HG02884 (cell line): ENCODE data around the gene GAPVD1.
"Not testable (repeated sequence)": the region's sequence is repeated elsewhere in the genome, so short reads cannot be mapped to it uniquely, and the experiment has no call there.

ENCODE experiments used
- ATAC-seq: cut with Tn5 transposase; IDR thresholded peaks from one replicate; pipeline ENCODE4 v1.9.1; 2021; ENCODE audit warnings: mild to moderate bottlenecking, moderate library complexity; ENCODE audit not compliant: unreplicated experiment

Gene GAPVD1

DNA sequence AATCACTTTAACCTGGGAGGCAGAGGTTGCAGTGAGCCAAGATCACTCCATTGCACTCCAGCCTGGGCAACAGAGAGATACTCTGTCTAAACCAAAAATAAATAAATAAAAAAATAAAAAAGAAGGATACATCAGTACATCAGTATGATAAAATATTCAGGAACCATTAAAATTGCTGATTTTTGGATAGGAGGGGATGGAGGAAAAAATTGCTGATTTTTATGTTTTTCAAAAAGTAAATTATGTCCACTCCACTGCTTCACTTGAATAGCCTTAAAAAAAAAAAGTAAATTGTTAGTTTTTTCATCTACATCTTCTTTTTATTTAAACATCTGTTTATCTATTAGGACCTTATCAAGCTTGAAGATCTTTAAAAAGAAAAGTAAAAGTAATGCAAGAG is 7.4 kb upstream of the GAPVD1 start:
- ATAC-seq = no peak

DNA sequence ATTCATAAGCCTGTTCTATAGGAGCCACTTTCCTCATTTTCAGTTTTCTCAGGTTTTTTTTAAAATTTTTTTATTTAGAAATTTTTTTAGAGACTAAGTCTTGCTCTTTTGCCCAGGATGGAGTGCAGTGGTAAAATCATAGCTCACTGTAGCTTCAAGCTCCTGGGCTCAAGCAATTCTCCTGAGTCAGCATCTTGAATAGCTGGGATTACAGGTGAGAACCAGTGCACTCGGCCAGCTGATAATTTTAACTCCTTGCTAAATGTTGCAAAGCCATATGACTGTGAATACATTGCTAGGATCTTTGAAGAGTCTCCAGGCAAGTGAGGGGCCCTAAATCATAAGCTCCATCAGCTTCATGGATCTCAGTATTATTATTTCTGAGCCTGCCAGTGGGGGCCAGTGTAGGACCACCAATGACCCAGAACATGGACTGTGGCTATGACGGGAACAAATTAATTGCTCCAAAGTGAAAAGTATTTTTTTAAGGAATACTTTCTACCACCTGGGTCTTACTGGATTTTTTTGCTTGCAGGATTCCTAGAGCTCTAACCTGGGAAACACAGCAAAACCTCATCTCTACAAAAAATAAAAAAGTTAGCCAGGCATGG is 5.7 kb upstream of the GAPVD1 start:
- no peak for ATAC-seq

DNA sequence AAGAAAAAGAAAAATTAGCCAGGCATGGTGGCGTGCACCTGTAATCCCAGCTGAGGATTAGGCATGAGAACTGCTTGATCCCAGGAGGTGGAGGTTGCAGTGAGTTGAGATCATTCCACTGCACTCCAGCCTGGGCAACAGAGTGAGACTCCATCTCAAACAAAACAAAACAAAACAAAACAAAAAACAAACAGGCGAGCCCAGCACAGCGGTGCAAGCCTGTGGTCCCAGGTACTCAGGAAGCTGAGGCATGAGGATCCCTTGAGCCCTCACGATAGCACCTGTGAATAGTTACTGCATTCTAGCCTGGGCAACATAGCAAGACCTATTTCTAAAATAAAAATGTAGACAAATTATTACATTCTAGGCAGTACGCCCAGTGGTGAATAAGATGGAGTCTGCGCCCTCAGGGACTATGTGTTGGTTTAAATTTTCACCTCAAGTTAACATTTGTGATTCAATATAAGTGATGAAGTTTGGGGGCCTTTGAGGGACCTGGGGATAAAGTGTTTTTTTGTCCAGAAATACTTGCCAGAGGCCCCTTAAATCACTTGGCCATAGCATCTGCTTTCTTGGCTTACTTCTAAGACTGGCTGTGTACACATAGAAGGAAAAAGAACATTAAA is 3.4 kb upstream of the GAPVD1 start:
- ATAC-seq = no peak

DNA sequence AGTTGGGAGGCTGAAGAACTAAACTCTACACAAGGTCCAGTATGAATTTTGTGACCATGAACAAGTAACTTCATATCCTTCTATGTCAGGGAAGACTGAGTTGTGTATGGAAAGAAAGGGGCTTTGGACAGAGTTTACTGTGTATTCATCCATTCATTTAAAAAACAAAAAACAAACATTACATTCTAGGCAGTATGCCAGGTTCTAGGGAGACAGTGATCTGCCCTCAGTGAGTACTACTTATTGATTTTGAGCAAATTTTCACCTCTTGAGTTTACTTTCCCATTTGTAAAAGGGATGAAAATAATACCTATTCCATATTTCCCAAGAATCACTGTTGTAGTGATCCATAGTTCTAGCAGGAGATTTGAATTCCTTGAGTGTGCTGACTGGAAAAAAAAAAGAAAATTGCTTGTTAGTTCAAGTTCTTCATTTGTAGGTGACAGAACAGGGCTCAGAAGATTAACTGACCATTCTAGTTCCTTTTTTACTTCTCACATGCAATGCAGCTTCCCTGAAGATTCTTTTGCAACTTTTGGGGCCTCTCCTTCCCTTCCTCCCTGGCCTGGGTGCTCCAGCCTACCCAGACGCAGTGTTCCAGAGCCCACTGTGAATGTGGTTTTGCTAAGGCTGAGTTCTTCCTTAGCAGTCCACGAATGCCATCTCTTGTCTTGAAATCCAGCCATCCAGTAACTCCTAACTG is 2.6 kb upstream of the GAPVD1 start:
- ATAC-seq = no peak

DNA sequence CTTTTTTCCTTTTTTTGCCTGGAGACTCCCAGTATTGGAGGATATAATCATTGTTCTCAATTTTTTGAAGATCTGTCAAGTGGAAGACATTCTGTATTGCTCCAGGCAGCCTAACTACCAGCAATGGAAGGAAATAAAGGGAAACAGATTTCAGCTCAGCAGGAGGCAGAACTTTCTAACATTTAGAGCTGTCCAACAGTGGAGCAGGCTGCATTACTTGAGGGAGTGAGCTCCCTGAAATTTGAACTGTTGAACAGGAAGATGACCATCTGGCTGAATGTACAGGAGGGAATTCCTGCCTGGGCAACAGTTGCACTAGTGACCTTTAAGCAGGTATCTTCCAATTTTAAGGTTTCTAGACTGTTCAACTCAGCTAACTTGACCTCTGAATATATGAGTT is 1.1 kb upstream of the GAPVD1 start:
- no peak for ATAC-seq

DNA sequence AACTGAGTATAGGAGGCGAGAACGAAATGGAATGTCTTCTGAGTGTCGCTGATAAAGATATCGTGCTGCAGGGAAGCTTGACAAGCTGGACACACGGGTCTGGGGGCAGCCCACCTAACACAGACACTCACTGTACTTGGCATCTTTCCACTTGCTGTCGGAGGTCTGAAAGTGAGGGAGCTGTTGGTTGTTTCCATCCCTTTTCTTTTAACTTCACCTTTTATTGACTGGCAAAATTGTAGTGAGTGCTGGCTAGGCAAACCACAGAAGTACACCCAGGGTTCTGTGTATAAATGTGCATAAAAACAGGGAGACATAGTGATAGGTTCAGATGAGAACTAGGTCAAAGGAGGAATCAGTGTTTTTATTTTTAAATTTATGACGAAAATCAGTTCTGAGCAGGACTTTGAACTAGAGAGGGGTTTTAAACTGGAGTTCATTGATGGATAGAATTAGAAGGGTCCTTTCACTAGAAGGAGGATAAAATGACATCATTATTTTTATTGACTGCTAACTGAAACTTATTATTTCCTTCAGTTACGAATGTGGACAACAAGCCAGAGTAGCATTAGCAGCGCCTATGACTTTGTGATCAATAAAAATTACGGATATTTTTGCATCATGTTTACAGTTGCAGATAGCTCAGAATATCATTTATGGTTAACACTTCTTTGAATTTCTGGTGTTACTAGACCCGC is 817 bp downstream of the GAPVD1 start:
- ATAC-seq = no peak

DNA sequence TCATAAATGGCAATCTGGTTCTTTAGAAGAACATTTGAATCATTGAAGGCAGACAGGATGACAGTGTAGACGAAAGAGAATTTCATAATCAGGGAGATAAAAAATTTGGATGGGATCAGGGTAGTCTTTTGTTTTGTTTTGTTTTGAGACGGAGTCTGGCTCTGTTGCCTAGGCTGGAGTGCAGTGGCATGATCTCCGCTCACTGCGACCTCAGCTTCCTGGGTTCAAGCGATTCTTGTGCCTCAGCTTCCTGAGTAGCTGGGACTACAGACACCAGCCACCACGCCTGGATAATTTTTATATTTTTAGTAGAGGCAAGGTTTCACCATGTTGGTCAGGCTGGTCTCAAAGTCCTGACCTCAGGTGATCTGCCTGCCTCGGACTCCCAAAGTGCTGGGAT is 2.4 kb downstream of the GAPVD1 start:
- ATAC-seq = not testable (repeated sequence)

DNA sequence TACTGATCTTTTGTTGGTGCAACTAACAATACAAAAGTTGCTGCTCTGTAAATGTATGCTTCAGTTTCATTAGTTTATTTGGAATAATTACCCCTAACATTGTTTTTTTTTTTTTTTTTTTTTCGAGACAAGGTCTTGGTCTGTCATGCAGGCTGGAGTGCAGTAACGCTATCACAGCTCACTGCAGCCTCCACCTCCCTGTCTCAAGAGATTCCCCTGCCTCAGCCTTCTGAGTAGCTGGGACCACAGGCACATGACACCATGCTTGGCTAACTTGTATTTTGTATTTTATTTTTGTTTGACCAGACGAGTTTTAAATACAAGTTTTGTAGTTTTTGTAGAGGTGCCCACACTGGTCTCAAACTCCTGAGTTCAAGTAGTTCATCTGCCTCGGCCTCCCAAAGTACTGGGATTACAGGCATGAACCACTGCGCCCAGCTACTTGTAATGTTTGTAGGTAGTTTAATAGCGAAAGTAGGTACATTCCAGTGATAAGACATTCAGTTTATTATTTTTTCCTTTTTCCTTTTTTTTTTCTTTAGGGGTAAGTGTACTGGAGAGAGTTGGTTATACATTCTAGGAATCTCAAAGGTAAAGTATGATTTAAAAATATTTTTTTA is 6.9 kb downstream of the GAPVD1 start:
- no peak for ATAC-seq

DNA sequence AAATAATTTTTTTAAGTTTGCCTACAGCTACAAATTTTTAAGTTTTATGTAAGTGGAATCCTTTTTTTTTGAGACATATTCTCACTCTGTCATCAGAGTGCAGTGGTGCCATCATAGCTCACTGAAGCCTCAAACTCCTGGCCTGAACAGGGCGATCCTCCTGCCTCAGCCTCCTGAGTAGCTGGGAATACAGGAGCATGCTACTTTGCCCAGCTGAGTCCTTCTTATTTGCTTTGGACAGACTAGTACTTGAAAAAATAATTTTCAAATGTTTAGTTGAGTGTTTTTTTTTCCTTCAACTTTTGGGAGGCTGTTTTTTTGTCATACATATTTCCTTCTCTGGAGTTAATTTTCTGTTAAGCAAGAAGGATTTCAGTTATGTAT is 7.4 kb downstream of the GAPVD1 start:
- no peak for ATAC-seq

DNA sequence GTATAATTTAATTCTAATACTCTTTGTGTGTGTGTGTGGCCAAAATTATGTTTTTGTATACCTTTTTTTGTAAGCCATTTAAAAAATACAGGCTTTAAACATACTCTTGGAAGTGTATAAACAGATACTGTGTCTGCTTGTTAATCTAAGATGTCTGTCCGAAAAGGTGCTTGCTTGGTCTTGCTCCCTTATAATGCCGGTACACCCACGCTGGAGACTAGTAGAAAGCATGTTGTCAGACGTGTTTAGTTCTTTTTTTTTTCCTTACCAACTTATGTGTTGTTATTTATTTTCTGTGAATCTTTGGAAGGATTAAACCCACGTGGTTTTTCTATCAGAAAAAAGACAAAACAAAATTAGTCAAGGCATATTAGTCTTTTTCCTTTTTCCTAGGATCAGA is 9.5 kb downstream of the GAPVD1 start:
- no peak for ATAC-seq

DNA sequence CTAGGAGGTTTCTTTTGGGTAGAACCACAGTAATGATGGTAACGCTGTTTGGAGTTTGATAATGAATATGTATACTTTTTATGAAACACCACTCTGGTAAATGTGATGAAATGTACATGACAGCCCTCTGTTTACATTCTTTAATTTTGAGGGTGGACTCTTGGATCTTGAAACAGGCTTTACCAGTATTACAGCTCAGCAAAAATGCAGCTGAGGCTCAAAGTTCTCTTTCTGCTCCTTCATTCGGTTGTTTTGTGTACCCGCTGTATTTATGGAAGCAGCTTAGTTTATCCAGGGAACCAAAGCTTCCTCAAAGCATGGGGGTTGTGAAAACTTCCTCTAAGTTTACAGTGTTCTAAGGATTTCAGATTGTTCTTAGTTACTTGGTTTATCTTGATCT is 11.1 kb downstream of the GAPVD1 start:
- ATAC-seq = no peak

DNA sequence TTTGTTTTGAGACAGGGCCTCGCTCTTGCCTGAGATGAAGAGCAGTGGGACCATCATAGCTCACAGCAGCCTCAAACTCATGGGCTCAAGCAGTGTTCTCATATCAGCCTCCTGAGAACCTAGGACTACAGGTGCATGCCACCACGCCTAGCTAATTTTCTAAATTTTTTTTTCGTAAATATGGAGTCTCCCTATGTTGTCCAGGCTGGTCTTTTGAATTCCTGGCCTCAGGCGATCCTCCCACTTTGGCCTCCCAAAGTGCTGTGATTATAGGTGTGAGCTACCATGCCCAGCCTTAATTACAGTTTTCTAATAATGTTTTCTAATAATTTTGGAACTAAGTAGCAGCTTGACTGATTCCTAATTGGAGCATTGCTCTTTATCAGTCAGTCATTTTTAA is 15.1 kb downstream of the GAPVD1 start:
- no peak for ATAC-seq

DNA sequence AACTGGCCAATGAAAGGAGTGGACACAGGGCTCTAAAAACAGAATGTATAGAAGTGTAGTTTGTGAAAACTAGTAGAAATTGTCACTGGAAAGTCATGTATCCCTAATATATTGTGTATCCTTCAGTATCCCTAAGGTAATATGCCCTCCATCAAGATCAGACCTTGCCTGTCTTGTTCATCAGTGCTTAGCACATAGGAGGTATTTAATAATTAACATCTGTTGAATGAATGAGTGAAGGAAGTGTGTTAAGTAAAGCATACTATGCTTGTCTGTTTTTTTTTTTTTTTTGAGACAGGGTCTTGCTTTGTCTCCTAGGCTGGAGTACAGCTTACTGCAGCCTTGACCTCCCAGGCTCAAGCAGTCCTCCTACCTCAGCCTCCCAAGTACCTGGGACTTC is 15.8 kb downstream of the GAPVD1 start:
- no peak for ATAC-seq

DNA sequence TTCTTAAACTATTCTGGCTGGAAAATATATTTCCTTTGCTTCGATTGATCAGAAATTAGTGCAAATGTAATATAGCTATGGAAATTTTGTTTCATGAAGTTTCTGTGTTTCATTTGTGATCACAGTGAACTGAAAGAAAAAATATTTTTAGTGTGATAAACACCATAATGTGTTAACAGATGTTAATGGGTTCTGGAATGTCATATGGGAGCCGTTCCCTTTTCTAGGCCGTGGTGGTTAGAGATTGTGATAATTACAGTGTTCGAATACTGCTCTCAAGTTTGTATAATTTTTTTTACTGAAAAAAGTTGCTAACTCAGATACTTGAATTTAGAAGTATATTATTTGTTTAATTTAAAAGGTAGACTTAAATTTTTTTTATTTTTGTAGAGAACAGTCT is 19.3 kb downstream of the GAPVD1 start:
- ATAC-seq = no peak

DNA sequence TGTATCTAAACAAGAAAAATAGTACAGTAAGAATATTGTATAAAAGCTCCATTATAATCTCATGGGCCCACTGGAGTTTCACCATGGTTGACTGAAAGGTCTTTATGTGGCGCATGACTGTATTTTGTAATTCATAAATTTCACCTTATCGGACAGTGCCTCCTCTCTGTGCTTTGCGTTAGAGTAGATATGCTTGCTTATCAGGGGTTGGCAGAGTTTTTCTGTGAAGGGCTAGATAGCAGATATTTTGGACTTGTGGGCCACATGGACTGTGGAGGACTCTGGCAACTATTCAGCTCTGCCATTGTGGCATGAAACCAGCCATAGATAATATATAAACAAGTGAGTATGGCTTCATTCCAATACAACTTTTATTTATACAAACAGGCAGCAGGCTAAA is 23.2 kb downstream of the GAPVD1 start:
- no peak for ATAC-seq

DNA sequence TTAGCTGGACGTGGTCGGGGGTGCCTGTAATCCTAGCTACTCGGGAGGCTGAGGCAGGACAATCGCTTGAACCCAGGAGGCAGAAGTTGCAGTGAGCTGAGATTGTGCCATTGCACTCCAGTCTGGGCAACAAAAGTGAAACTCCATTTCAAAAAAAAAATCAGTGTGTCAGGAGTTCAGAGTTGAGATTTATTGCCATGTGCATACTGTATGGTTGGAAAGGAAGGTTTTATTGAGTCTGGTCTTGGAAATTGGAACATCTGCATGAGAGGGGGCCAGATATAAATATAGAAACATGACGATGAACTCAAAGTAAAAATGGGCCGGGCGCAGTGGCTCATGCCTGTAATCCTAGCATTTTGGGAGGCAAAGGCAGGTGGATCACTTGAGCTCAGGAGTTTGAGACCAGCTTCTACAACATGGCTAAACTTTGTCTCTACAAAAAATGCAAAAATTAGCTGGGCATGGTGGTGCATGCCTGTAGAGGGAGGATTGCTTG is 25.4 kb downstream of the GAPVD1 start:
- ATAC-seq = not testable (repeated sequence)

DNA sequence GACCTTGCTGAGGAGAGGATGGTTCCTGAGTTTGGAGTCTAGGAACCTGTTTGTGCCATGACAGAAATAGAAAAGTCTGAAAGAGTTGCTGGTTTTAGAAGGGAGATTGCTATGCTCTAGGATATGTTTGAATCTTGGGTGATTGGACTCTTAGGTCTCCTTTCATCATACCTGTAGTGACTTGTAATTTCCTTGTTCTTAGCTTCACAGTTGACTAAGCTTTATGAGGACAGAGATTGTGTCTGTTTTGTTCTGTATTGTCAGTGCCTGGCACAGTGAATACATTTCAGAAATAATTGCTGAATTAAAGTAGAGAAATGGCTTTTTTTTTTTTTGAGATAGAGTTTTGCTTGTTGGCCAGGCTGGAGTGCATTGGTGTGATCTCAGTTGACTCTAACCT is 31.5 kb downstream of the GAPVD1 start:
- no peak for ATAC-seq

DNA sequence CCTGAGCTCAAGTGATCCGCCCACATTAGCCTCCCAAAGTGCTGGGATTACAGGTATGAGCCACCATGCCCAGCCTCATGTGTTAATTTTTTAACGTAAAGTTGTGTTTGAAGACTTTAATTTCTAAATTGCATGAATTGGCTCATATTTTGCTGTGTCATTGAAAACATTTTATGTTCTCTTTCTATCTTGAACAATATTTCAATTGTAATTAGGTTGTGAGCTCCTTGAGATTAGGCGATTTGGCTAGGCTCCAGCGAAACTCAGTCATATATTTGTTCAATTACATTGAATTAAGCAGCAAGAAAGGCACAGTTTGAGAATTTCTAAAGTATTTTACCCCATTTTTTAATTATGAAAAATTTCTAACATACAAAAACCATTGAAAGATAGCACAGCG is 34.0 kb downstream of the GAPVD1 start:
- no peak for ATAC-seq

DNA sequence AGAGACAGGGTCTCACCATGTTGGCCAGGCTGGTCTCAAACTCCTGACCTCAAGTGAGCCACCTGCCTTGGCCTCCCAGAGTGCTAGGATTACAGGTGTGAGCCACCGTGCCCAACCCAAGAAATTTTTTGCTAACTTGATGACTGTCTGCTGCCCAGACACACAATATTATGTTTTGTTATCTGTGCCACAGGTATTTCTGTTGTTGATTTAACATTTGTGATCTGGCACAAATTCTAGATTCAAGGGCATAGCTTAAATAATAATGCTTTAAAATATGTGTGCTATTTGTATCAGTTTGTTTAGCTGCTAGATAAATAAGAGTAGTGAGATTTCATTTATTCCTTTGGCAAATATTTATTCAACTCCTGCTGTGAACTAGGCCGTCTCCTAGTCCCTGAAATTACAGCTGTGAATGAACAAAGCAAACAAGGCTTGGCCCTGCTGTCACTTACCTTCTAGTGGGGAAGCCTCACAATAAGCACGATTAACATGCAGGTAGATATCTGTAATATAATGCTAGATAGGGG is 35.3 kb downstream of the GAPVD1 start:
- no peak for ATAC-seq

DNA sequence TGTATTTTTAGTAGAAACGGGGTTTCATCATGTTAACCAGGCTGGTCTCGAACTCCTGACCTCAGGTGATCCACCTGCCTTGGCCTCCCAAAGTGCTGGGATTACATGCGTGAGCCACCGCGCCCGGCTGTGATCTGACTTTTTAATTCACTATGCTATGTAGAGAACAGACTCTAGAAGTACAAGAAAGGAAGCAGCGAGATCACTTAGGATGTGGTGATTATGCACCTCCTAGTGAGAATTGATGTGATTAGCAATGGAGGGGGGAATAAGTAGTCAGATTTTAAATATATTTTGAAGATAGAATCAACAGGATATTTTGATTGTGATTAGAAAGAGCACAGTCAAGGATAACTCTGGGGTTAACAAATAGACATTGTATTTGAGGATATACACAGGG is 36.3 kb downstream of the GAPVD1 start:
- ATAC-seq = no peak

DNA sequence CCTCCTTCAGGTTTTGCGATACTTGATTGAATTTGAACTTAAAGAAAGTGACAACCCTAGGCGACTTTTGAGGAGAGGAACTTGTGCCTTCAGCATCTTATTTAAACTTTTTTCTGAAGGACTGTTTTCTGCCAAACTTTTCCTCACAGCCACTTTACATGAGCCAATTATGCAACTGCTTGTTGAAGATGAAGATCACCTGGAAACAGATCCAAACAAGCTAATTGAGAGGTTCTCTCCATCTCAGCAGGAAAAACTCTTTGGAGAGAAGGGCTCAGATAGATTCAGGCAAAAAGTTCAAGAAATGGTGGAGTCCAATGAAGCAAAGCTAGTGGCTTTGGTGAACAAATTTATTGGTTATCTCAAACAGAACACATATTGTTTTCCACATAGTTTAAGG is 40.6 kb downstream of the GAPVD1 start:
- ATAC-seq = no peak
